Measurements from ENCODE around the gene FMNL2.

FMNL2 gene

DNA sequence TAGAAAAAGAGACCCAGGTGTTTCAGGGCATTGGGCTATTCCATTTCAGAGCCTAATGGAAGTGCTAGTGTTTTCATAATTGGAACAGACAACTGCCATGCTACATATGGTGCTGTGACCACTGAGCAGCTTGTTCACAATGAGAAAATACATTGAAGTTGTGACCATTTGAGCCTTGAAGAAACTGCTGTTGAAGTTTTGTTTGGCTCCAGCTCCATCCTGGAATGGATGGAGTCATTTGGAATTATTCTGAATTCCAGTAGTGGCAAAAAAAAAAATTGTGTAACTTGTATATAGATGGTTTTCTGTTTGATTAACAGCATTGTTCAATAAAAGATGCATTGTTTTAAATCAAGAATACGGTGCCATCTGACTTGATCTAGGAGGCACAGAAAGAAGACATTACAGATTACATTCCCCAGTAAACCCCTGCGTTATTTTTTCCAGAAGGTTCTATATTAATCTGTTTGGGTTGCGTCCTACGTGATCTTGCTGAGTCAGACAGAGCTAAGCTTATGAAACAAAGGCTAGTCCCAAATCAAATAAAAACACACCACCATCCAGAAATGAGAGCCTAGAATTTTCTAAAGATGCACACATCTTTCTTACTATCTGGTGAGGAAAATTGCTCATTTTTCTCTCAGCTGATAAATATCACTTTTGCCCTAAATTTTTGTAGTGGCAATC lies 19.2 kb downstream of the FMNL2 start:
- Histone ChIP-seq H3K36me3 (ENCODE audit: control insufficient read depth in 2 of 2, insufficient read depth in 2 of 2, low read length in 2 of 2) (no peaks in the 10 kb centered on the region), H3K4me1 (ENCODE audit: control insufficient read depth, insufficient read depth, low read length) (no peaks in the 10 kb centered on the region), H3K27ac (ENCODE audit: low read length) (no peak overlapping the region), H3K4me3 (ENCODE audit: low read length in 2 of 2) (no peak overlapping the region), H3K9me3 (ENCODE audit: control insufficient read depth in 2 of 2, low read length in 2 of 2) (no peaks in the 10 kb centered on the region), H3K27me3 (ENCODE audit: control insufficient read depth in 1 of 2, insufficient read depth in 2 of 2, low read length in 2 of 2) (no peaks in the 10 kb centered on the region), H3K9ac (ENCODE audit: low read length in 2 of 2) (no peak overlapping the region)

DNA sequence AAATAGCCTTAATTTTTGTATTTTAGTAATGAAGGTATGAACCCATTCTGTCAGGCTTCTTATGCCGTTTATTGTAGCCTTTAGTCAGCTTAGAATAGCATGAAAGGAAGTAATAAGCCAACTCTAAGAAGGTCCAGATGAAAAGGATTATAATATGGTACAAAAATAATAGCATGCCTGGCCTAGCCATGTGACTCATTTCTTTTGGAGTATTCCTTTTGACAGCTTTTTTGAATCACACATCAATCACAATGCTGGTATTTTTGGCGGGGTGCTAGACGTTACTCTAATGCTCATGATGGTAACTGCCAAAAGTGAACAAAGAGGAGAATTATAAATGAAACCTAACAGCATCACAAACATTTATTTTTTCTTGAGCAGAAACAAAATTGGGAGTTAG lies 19.9 kb downstream of the FMNL2 start:
- Histone ChIP-seq H3K4me1 (ENCODE audit: control insufficient read depth, insufficient read depth, low read length) (no peaks in the 10 kb centered on the region), H3K36me3 (ENCODE audit: control insufficient read depth in 2 of 2, insufficient read depth in 2 of 2, low read length in 2 of 2) (no peaks in the 10 kb centered on the region), H3K9me3 (ENCODE audit: control insufficient read depth in 2 of 2, low read length in 2 of 2) (no peaks in the 10 kb centered on the region), H3K27ac (ENCODE audit: low read length) (no peak overlapping the region), H3K4me3 (ENCODE audit: low read length in 2 of 2) (no peak overlapping the region), H3K27me3 (ENCODE audit: control insufficient read depth in 1 of 2, insufficient read depth in 2 of 2, low read length in 2 of 2) (no peaks in the 10 kb centered on the region), H3K9ac (ENCODE audit: low read length in 2 of 2) (no peak overlapping the region)

DNA sequence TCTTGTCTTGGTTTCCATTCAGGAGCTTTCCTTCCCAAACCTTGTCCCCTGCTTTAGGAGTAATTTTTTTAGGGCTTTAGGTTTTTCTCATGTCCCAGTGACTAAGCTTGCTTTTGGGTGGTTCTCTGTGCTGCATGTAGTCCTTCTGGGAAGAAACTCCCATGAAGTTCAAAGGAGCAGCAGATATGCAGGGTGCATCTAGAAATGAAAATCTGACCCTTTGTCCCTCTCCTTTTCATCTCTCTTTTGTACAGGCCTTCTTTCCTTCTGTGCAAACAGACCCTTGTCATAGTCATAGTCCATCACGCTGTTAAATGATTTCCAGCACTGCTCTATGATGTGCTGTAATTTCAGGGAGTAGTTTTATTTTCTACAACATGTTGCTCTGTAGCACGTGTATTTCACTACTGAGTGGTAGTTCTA lies 20.4 kb downstream of the FMNL2 start:
- Histone ChIP-seq H3K9ac (ENCODE audit: low read length in 2 of 2) (no peak overlapping the region), H3K27ac (ENCODE audit: low read length) (peak overlapping the region; percentile 4), H3K4me1 (ENCODE audit: control insufficient read depth, insufficient read depth, low read length) (no peaks in the 10 kb centered on the region), H3K27me3 (ENCODE audit: control insufficient read depth in 1 of 2, insufficient read depth in 2 of 2, low read length in 2 of 2) (no peaks in the 10 kb centered on the region), H3K36me3 (ENCODE audit: control insufficient read depth in 2 of 2, insufficient read depth in 2 of 2, low read length in 2 of 2) (no peaks in the 10 kb centered on the region), H3K9me3 (ENCODE audit: control insufficient read depth in 2 of 2, low read length in 2 of 2) (no peaks in the 10 kb centered on the region), H3K4me3 (ENCODE audit: low read length in 2 of 2) (no peak overlapping the region)

DNA sequence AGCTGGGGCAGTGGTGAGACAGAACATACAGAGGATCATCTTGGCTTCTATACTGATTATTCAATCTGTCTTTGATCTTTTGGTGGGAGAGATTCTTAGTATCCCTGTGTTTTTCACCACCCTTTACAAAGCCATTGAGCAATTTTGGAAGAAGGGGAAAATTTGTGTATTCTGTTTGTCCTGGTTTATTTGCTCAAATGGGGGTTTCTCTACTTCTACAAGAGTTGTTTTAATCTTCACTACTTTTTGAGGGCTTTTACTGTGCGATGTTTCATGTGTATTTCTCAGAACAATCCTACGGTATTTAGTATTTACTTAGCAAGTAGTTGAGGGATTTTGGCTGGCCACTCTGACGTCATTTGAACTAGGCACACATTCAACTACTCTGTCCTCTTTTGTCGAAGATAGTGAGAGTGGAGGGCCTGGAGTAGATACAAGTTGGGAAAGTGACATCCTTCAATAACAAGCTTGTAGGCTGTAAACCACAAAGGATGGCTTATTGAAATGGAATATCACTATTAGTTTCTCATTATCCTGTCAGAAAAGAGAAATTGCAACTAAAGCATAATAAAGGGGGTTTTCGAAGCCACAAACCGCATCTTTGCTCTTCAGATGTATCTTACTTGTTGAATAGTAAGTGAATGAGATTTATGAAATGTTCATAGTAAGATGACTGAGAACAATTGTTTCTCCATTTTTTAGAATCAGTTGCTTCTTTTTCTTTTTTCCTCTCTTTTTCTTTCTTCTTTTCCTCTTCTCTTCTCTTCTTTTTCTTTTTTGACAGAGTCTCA lies 24.8 kb downstream of the FMNL2 start:
- no peak overlapping the region for H3K9ac ChIP-seq (ENCODE audit: low read length in 2 of 2)
- no peak overlapping the region for H3K27ac ChIP-seq (ENCODE audit: low read length)
- H3K27me3 ChIP-seq (ENCODE audit: control insufficient read depth in 1 of 2, insufficient read depth in 2 of 2, low read length in 2 of 2): no peaks in the 10 kb centered on the region
- H3K9me3 ChIP-seq (ENCODE audit: control insufficient read depth in 2 of 2, low read length in 2 of 2): no peaks in the 10 kb centered on the region
- no peak overlapping the region for H3K4me3 ChIP-seq (ENCODE audit: low read length in 2 of 2)
- no peaks in the 10 kb centered on the region for H3K4me1 ChIP-seq (ENCODE audit: control insufficient read depth, insufficient read depth, low read length)
- H3K36me3 ChIP-seq (ENCODE audit: control insufficient read depth in 2 of 2, insufficient read depth in 2 of 2, low read length in 2 of 2): no peaks in the 10 kb centered on the region

DNA sequence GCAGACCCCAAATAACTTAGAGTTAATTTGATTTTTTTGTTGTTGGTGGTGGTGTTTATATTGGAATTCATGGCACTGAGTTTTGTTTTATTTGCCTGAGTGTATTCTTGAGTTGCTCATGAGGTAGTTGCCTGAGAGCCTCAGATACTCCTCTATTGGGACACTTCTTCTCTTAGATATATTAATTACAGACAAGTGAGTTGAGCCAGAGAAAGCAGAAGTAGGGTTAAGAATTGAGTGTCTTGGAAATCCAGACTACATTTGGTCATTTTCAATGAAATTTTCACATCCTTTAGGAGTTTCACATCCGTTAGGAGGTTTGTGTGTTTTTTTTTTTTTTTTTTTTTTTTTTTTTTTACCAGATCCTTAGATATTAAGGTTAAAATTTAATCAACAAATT lies 29.0 kb downstream of the FMNL2 start:
- H3K9me3 ChIP-seq (ENCODE audit: control insufficient read depth in 2 of 2, low read length in 2 of 2): no peaks in the 10 kb centered on the region
- no peak overlapping the region for H3K4me3 ChIP-seq (ENCODE audit: low read length in 2 of 2)
- H3K27me3 ChIP-seq (ENCODE audit: control insufficient read depth in 1 of 2, insufficient read depth in 2 of 2, low read length in 2 of 2): no peaks in the 10 kb centered on the region
- H3K9ac ChIP-seq (ENCODE audit: low read length in 2 of 2): no peak overlapping the region
- H3K36me3 ChIP-seq (ENCODE audit: control insufficient read depth in 2 of 2, insufficient read depth in 2 of 2, low read length in 2 of 2): no peaks in the 10 kb centered on the region
- H3K4me1 ChIP-seq (ENCODE audit: control insufficient read depth, insufficient read depth, low read length): no peaks in the 10 kb centered on the region
- no peak overlapping the region for H3K27ac ChIP-seq (ENCODE audit: low read length)

DNA sequence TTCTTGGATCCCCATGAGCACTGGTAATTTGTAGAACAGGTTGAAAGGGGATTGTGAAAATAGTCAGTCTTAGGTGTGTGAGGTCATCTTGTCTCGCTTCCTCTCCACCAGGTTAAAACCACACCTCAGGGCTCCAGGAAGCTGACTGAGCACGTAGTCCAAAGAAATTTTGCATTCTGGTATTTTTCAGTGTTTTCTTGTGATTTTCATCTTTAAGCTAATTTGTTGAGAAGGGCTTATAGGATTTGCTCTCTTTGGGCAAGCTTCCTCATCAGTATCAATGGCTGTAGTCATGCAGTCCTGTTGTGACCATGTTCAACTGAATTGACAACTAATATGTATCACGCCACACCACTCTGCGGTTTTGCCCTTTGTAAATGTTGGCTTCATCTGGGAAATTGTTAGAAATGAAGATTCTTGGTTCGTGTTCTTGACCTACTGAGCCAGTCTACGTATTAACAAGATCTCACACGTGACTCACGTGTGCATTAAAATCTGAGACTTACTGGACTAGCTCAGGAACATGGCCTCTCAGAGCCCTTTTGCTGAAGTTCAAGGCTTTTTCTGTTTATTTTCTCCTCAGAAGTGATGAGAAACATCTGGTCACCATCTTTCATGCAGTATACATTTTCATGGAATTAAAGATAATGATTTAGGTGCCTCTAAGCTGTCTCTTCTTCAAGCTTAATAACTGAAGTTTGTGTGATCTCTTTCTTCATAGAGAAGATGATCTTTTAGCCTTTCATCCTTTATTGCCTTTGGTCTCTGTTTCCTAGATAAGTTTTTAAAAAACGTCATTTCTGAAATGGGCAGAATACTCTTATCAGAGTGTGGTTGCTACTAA lies 32.8 kb downstream of the FMNL2 start:
- Histone ChIP-seq H3K4me3 (ENCODE audit: low read length in 2 of 2) (no peak overlapping the region), H3K27ac (ENCODE audit: low read length) (no peak overlapping the region), H3K4me1 (ENCODE audit: control insufficient read depth, insufficient read depth, low read length) (no peaks in the 10 kb centered on the region), H3K9me3 (ENCODE audit: control insufficient read depth in 2 of 2, low read length in 2 of 2) (no peaks in the 10 kb centered on the region), H3K9ac (ENCODE audit: low read length in 2 of 2) (no peak overlapping the region), H3K36me3 (ENCODE audit: control insufficient read depth in 2 of 2, insufficient read depth in 2 of 2, low read length in 2 of 2) (no peaks in the 10 kb centered on the region), H3K27me3 (ENCODE audit: control insufficient read depth in 1 of 2, insufficient read depth in 2 of 2, low read length in 2 of 2) (no peaks in the 10 kb centered on the region)

DNA sequence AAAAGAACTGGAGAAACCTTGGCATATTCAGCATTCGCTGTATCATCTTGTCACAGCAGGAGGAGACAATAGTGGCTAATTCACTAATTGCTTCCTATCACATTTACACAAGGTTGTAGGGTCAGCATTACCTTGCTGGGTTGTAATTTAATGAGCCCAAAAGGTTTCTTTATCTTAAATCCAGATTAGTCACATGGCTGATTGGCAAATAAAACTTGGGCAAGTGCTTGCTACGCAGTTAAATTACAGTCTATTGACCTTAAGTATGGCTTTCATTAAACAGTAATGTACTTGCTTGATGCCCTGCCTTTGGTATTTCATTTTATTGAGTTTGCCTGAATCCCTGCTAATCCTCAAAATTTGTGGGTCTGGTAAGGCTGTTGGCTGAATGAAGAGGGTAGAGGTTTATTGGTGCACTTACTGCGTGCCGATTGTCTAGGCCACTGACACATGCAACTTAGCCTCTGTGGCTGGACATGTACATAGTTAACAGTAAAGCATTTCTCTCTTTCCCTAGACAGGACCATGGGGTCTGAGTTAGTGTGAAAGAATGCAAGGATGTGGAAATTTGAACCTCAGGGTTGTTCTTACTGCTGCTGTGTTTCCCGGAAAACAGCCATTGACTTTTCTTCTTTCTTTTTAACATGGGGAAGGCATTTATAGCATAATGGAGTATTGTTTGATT lies 34.3 kb downstream of the FMNL2 start:
- H3K27ac ChIP-seq (ENCODE audit: low read length): no peak overlapping the region
- no peaks in the 10 kb centered on the region for H3K36me3 ChIP-seq (ENCODE audit: control insufficient read depth in 2 of 2, insufficient read depth in 2 of 2, low read length in 2 of 2)
- no peak overlapping the region for H3K9ac ChIP-seq (ENCODE audit: low read length in 2 of 2)
- no peaks in the 10 kb centered on the region for H3K4me1 ChIP-seq (ENCODE audit: control insufficient read depth, insufficient read depth, low read length)
- no peak overlapping the region for H3K4me3 ChIP-seq (ENCODE audit: low read length in 2 of 2)
- H3K9me3 ChIP-seq (ENCODE audit: control insufficient read depth in 2 of 2, low read length in 2 of 2): no peaks in the 10 kb centered on the region
- H3K27me3 ChIP-seq (ENCODE audit: control insufficient read depth in 1 of 2, insufficient read depth in 2 of 2, low read length in 2 of 2): no peaks in the 10 kb centered on the region

DNA sequence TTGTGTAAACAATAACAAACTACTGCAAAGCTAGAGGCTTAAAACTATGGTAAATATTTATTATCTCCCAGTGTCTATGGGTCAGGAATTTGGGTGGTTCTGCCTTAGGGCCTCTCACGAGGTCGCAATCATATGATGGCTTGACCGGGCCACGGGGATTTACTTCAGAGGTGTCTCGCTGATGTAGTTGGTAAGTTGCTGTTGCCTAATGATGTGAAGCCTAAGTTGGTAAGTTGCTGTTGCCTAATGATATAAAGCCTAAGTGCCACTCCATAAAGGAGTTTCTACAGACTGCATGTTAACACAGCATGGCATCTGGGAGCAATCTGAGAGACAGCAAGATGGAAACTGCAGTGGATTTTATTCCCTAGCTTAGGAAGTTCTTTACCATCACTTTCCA lies 35.8 kb downstream of the FMNL2 start:
- Histone ChIP-seq H3K9ac (ENCODE audit: low read length in 2 of 2) (no peak overlapping the region), H3K4me3 (ENCODE audit: low read length in 2 of 2) (no peak overlapping the region), H3K27ac (ENCODE audit: low read length) (no peak overlapping the region), H3K4me1 (ENCODE audit: control insufficient read depth, insufficient read depth, low read length) (no peaks in the 10 kb centered on the region), H3K9me3 (ENCODE audit: control insufficient read depth in 2 of 2, low read length in 2 of 2) (no peaks in the 10 kb centered on the region), H3K36me3 (ENCODE audit: control insufficient read depth in 2 of 2, insufficient read depth in 2 of 2, low read length in 2 of 2) (no peaks in the 10 kb centered on the region), H3K27me3 (ENCODE audit: control insufficient read depth in 1 of 2, insufficient read depth in 2 of 2, low read length in 2 of 2) (no peaks in the 10 kb centered on the region)

DNA sequence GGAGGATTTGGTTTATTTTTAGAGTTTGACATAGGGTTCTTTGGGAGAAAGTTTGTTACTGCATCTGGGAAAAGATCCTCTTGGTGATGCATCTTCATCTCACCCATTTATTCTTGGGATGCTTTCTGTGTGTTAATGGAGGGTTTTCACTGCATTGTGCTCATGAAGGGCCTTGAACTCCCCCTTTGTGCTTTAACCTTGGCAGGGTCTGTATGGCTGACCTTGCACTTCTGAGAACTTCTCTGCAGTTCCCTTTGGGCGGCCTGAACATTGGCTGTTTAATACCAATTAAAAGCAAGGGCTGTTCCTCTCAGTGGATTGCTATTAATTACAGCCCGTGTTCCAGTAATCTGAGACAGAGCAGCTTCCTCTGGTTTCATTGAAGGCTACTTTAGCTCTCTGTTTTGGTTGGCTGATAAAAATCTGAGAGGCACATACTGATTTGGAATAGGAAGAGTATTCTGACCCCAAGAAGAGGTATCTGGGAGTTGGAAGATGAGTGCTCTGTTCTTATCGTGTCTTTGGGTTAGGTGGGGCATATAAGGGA lies 37.5 kb downstream of the FMNL2 start:
- Histone ChIP-seq H3K27ac (ENCODE audit: low read length) (no peak overlapping the region), H3K4me3 (ENCODE audit: low read length in 2 of 2) (no peak overlapping the region), H3K9ac (ENCODE audit: low read length in 2 of 2) (no peak overlapping the region), H3K36me3 (ENCODE audit: control insufficient read depth in 2 of 2, insufficient read depth in 2 of 2, low read length in 2 of 2) (no peaks in the 10 kb centered on the region), H3K9me3 (ENCODE audit: control insufficient read depth in 2 of 2, low read length in 2 of 2) (no peaks in the 10 kb centered on the region), H3K27me3 (ENCODE audit: control insufficient read depth in 1 of 2, insufficient read depth in 2 of 2, low read length in 2 of 2) (no peaks in the 10 kb centered on the region), H3K4me1 (ENCODE audit: control insufficient read depth, insufficient read depth, low read length) (no peaks in the 10 kb centered on the region)

DNA sequence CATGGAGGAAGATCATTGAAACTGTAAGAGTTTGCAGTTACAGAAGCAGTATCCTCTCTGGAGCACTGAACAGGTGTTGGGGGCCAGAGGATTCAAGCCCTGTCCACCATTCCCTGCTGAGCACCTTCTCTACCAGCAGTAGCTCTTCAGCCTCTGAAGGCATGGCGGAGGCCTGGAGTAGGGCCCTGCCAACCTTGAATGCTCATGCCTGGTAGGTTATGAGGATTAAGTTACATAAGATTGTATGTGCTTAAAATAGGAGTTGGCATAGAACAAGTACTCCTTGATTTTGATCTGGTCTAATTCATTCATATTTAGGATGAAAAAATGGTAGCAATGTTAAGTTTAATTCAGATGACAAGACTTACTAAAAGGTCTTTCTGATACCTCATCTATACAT lies 40.2 kb downstream of the FMNL2 start:
- H3K9me3 ChIP-seq (ENCODE audit: control insufficient read depth in 2 of 2, low read length in 2 of 2): no peaks in the 10 kb centered on the region
- no peaks in the 10 kb centered on the region for H3K27me3 ChIP-seq (ENCODE audit: control insufficient read depth in 1 of 2, insufficient read depth in 2 of 2, low read length in 2 of 2)
- no peak overlapping the region for H3K9ac ChIP-seq (ENCODE audit: low read length in 2 of 2)
- no peaks in the 10 kb centered on the region for H3K36me3 ChIP-seq (ENCODE audit: control insufficient read depth in 2 of 2, insufficient read depth in 2 of 2, low read length in 2 of 2)
- H3K4me1 ChIP-seq (ENCODE audit: control insufficient read depth, insufficient read depth, low read length): no peaks in the 10 kb centered on the region
- H3K27ac ChIP-seq (ENCODE audit: low read length): no peak overlapping the region
- no peak overlapping the region for H3K4me3 ChIP-seq (ENCODE audit: low read length in 2 of 2)

Measured in stomach smooth muscle (tissue), 2 donors.